Gastrocnemius medialis (tissue), 4 donors: ENCODE data around the gene KIT. TPM values are rescaled to one million over a fixed set of nuclear protein-coding genes. Genes with fewer than 3 reads are reported as not detected.
A peak's percentile ranks its signal among the peaks of the same experiment; 100 is the strongest.

Experiments used
- ATAC-seq, 2 donors: fragments of 150-250 bp; one replicate each; pipeline ENCODE4 v1.9.1; 2016
- DNase-seq, 2 donors: peaks; one replicate each; pipeline ENCODE4 v3.0.0-alpha.2; 2019
- H3K27ac ChIP-seq, 4 donors: fragments of 200-600 bp; sonication (generic); 1 replicate in 1 of 4; 2 replicates in 3 of 4; pipeline ENCODE4 v1.5.1; 2016 to 2018; ENCODE audit warnings: mild to moderate bottlenecking in 2 of 4, moderate library complexity in 1 of 4
- H3K27me3 ChIP-seq, 3 donors: fragments of 200-600 bp; sonication (generic) in 2 of 3; 1 replicate in 1 of 3; 2 replicates in 2 of 3; pipeline versions ENCODE4 v1.5.1 to v1.6.0; 2016 to 2019; ENCODE audit warnings: mild to moderate bottlenecking in 1 of 3, moderate library complexity in 1 of 3
- H3K36me3 ChIP-seq, 2 donors: fragments of 200-600 bp; sonication (generic) in 1 of 2; one replicate each; pipeline ENCODE4 v1.5.1; 2017 to 2018
- H3K4me1 ChIP-seq, 2 donors: fragments of 200-600 bp; sonication (generic) in 1 of 2; one replicate each; pipeline ENCODE4 v1.5.1; 2016 to 2017; ENCODE audit warnings: mild to moderate bottlenecking in 2 of 2
- H3K4me3 ChIP-seq, 4 donors: fragments of 200-600 bp; sonication (generic) in 3 of 4; 1 replicate in 1 of 4; 2 replicates in 3 of 4; pipeline ENCODE4 v1.5.1; 2016 to 2019; ENCODE audit warnings: mild to moderate bottlenecking in 2 of 4
- H3K9me3 ChIP-seq, 3 donors: fragments of 200-600 bp; sonication (generic) in 2 of 3; 1 replicate in 1 of 3; 2 replicates in 2 of 3; pipeline ENCODE4 v1.5.1; 2016 to 2019
- CTCF ChIP-seq, 5 experiments: fragments of 450-650 bp in 3 of 5; fragments of 200-600 bp in 2 of 5; sonication (generic) in 2 of 5; IDR thresholded peaks in 4 of 5; conservative IDR thresholded peaks in 1 of 5; 1 replicate in 4 of 5; 2 replicates in 1 of 5; pipeline ENCODE4 v1.5.1; 2016 to 2019; ENCODE audit warnings: antibody characterized with exemption in 5 of 5, mild to moderate bottlenecking in 3 of 5, moderate library complexity in 3 of 5
- POLR2A ChIP-seq, 2 donors: fragments of 450-650 bp; IDR thresholded peaks; one replicate each; pipeline ENCODE4 v1.6.1; 2017; ENCODE audit warnings: antibody characterized with exemption in 2 of 2, mild to moderate bottlenecking in 2 of 2, moderate library complexity in 2 of 2
- in situ Hi-C, 4 donors: fragments of 200-750 bp; cut with MboI; loops; one replicate each; pipeline versions ENCODE4 v1.15.0 to v1.8.0; 2017; ENCODE audit warnings: low sequenced_read_pairs in 4 of 4
- intact Hi-C: fragments of 100-400 bp; cut with DNase I; formaldehyde crosslinking; loops from one replicate; pipeline ENCODE4 v1.15.1; 2023; ENCODE audit warnings: low total_unique reads
- total RNA-seq, 4 donors: library from RNA; depleted of rRNA; stranded (reverse); fragments of >200 nt; gene quantifications; one replicate each; pipeline versions ENCODE4 v1.1.0 to v1.2.3, GENCODE V29; 2016

KIT gene
- total RNA-seq, result 1 to 10 TPM in 3 of 4 donors, under 1 TPM in 1; 0.62 to 2.9 (median 1.9) TPM

- Histone ChIP-seq H3K4me1 (peaks cover 4 to 25% of the 10 kb centered on the region in 2 donors), H3K27ac (no peak within 1 kb of the TSS), H3K27me3 (peaks cover 43 to 52% (median 44%) of the 10 kb centered on the region in 3 donors), H3K4me3 (peak within 1 kb of the TSS; percentile 47 to 67 (median 60)), H3K36me3 (no peaks in the 10 kb centered on the region), H3K9me3 (no peaks in the 10 kb centered on the region)
- ATAC-seq (no peak), DNase-seq (no peak)
- intact Hi-C loops, result no loop called here
- TF ChIP-seq POLR2A (IDR thresholded peaks at IDR 0.05), result no peak
- TF ChIP-seq CTCF (IDR thresholded peaks at IDR 0.05 in 4 of 5, conservative IDR thresholded peaks at IDR 0.05 in 1 of 5), result no peak
- in situ Hi-C loops, result no loop called here
These were observed at the start of gene KIT for GRCh38 chr4:54657551-54658251. Gene KIT (plus strand): TSS chr4:54657957. CDS start chr4:54658015, 58 bp downstream.

- ATAC-seq (no peak), DNase-seq (no peak)
- H3K27ac ChIP-seq, result no peak overlapping the region
- H3K36me3 ChIP-seq, result no peaks in the 10 kb centered on the region
- H3K9me3 ChIP-seq, result no peaks in the 10 kb centered on the region
- intact Hi-C loops (no loop called here), in situ Hi-C loops (no loop called here)
- no peaks in the 10 kb centered on the region for H3K27me3 ChIP-seq
- TF ChIP-seq POLR2A (IDR thresholded peaks at IDR 0.05) (no peak), CTCF (IDR thresholded peaks at IDR 0.05 in 4 of 5, conservative IDR thresholded peaks at IDR 0.05 in 1 of 5) (no peak)
- no peak overlapping the region for H3K4me3 ChIP-seq
- no peaks in the 10 kb centered on the region for H3K4me1 ChIP-seq
These were observed 48.4 kb upstream of the KIT start for GRCh38 chr4:54609310-54609709.

GRCh38 chr4:54614149-54614548, 43.6 kb upstream of the KIT start:
- no peak overlapping the region for H3K4me3 ChIP-seq
- H3K27ac ChIP-seq, result no peak overlapping the region
- H3K36me3 ChIP-seq, result no peaks in the 10 kb centered on the region
- in situ Hi-C loops (no loop called here), intact Hi-C loops (no loop called here)
- no peaks in the 10 kb centered on the region for H3K27me3 ChIP-seq
- no peak for DNase-seq
- H3K4me1 ChIP-seq, result no peaks in the 10 kb centered on the region
- no peak for TF ChIP-seq POLR2A (IDR thresholded peaks at IDR 0.05)
- no peak for TF ChIP-seq CTCF (IDR thresholded peaks at IDR 0.05 in 4 of 5, conservative IDR thresholded peaks at IDR 0.05 in 1 of 5)
- no peak for ATAC-seq
- no peaks in the 10 kb centered on the region for H3K9me3 ChIP-seq

- ATAC-seq, result no peak
- intact Hi-C loops, result no loop called here
- in situ Hi-C loops, result no loop called here
- H3K9me3 ChIP-seq, result no peaks in the 10 kb centered on the region
- no peaks in the 10 kb centered on the region for H3K4me1 ChIP-seq
- DNase-seq, result no peak
- no peaks in the 10 kb centered on the region for H3K36me3 ChIP-seq
- no peak overlapping the region for H3K27ac ChIP-seq
- H3K4me3 ChIP-seq, result no peak overlapping the region
- no peak for TF ChIP-seq POLR2A (IDR thresholded peaks at IDR 0.05)
- TF ChIP-seq CTCF (IDR thresholded peaks at IDR 0.05 in 4 of 5, conservative IDR thresholded peaks at IDR 0.05 in 1 of 5), result no peak
- no peaks in the 10 kb centered on the region for H3K27me3 ChIP-seq
These were observed 37.0 kb upstream of the KIT start for GRCh38 chr4:54620773-54621172.

- intact Hi-C loops (no loop called here), in situ Hi-C loops (no loop called here)
- TF ChIP-seq POLR2A (IDR thresholded peaks at IDR 0.05), result no peak
- no peak for TF ChIP-seq CTCF (IDR thresholded peaks at IDR 0.05 in 4 of 5, conservative IDR thresholded peaks at IDR 0.05 in 1 of 5)
- DNase-seq, result no peak
- Histone ChIP-seq H3K27ac (no peak overlapping the region), H3K4me1 (no peaks in the 10 kb centered on the region), H3K27me3 (no peaks in the 10 kb centered on the region), H3K36me3 (no peaks in the 10 kb centered on the region), H3K9me3 (no peaks in the 10 kb centered on the region), H3K4me3 (no peak overlapping the region)
- peak in 1 of 2 donors; percentile 30 for ATAC-seq
These were observed 32.4 kb upstream of the KIT start for GRCh38 chr4:54625391-54625790.
